Gastroesophageal sphincter (tissue), 3 donors: ENCODE results near the gene TEX53.

ENCODE experiments used
- CTCF ChIP-seq, 4 experiments: fragments of 200-600 bp in 2 of 4; fragments of 450-650 bp in 2 of 4; sonication (generic) in 1 of 4; IDR thresholded peaks; one replicate each; pipeline ENCODE4 v1.5.1; 2017 to 2019; ENCODE audit warnings: antibody characterized with exemption in 4 of 4, mild to moderate bottlenecking in 2 of 4, moderate library complexity in 2 of 4
- EP300 ChIP-seq: sonication (generic); formaldehyde crosslinking; IDR thresholded peaks from one replicate; pipeline ENCODE4 v1.6.1; 2017; ENCODE audit warnings: antibody characterized with exemption, mild to moderate bottlenecking
- POLR2A ChIP-seq, 2 donors: fragments of 450-650 bp; IDR thresholded peaks; one replicate each; pipeline ENCODE4 v1.6.1; 2017; ENCODE audit warnings: antibody characterized with exemption in 2 of 2, mild to moderate bottlenecking in 2 of 2, moderate library complexity in 1 of 2
- POLR2AphosphoS5 ChIP-seq: sonication (generic); formaldehyde crosslinking; IDR thresholded peaks from one replicate; pipeline ENCODE4 v1.6.1; 2017; ENCODE audit warnings: antibody characterized with exemption

GRCh38 chr9:114685951-114686350 is 28.3 kb upstream of the TEX53 start:
- TF ChIP-seq CTCF (IDR thresholded peaks at IDR 0.05) (no peak), POLR2A (IDR thresholded peaks at IDR 0.05) (no peak), EP300 (no peak), POLR2AphosphoS5 (no peak)
